ENCODE results near the gene PPP1R3E. TPM values are rescaled to one million over a fixed set of nuclear protein-coding genes. Genes with fewer than 3 reads are reported as not detected.
A peak's percentile ranks its signal among the peaks of the same experiment; 100 is the strongest.
"Not testable (repeated sequence)": the region's sequence is repeated elsewhere in the genome, so short reads cannot be mapped to it uniquely, and the experiment has no call there.

Gene PPP1R3E
- total RNA-seq, 1 donor from 2014 or later, result 9.0 TPM

DNA sequence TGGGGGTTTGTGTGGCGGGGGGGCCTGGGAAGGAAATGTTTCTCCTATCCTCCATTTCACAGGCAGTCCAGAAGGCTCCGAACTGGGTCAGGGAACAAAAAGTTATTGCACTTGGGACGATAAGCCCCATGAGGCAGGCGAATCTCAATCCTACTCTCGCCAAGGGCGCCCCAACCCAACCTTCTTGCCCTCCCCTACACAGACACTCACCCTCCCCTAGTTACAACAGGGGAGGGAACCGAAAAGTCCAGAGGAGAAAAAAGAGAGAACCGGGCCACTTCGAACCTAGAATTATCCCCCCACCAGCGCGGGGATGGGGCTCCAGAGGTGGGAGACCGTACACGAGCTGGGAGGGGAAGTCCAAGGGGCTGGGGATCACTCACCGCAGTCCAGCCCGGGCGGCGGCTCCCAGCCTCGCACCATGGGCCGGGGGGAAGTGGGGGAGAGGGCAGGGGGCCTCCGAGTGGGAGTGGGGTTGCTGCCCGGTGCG, 17.1 kb downstream of the PPP1R3E start:
- intact Hi-C loops (cut with micrococcal nuclease), result no loop called here
- DNase-seq, result no peak
- no peaks in the 10 kb centered on the region for H3K9me3 ChIP-seq (replicated peaks)
- peaks cover 45% of the 10 kb centered on the region for H3K4me1 ChIP-seq
- TF ChIP-seq, protein P1, sequence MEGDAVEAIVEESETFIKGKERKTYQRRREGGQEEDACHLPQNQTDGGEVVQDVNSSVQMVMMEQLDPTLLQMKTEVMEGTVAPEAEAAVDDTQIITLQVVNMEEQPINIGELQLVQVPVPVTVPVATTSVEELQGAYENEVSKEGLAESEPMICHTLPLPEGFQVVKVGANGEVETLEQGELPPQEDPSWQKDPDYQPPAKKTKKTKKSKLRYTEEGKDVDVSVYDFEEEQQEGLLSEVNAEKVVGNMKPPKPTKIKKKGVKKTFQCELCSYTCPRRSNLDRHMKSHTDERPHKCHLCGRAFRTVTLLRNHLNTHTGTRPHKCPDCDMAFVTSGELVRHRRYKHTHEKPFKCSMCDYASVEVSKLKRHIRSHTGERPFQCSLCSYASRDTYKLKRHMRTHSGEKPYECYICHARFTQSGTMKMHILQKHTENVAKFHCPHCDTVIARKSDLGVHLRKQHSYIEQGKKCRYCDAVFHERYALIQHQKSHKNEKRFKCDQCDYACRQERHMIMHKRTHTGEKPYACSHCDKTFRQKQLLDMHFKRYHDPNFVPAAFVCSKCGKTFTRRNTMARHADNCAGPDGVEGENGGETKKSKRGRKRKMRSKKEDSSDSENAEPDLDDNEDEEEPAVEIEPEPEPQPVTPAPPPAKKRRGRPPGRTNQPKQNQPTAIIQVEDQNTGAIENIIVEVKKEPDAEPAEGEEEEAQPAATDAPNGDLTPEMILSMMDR (IDR thresholded peaks at IDR 0.05; ENCODE audit: borderline replicate concordance), result no peak
- H3K27ac ChIP-seq (replicated peaks), result peak overlapping the region; percentile 89
- H3K27me3 ChIP-seq (ENCODE audit: low read depth), result no peaks in the 10 kb centered on the region
- H3K36me3 ChIP-seq, result no peaks in the 10 kb centered on the region
- H3K4me3 ChIP-seq, result peak overlapping the region; percentile 86

DNA sequence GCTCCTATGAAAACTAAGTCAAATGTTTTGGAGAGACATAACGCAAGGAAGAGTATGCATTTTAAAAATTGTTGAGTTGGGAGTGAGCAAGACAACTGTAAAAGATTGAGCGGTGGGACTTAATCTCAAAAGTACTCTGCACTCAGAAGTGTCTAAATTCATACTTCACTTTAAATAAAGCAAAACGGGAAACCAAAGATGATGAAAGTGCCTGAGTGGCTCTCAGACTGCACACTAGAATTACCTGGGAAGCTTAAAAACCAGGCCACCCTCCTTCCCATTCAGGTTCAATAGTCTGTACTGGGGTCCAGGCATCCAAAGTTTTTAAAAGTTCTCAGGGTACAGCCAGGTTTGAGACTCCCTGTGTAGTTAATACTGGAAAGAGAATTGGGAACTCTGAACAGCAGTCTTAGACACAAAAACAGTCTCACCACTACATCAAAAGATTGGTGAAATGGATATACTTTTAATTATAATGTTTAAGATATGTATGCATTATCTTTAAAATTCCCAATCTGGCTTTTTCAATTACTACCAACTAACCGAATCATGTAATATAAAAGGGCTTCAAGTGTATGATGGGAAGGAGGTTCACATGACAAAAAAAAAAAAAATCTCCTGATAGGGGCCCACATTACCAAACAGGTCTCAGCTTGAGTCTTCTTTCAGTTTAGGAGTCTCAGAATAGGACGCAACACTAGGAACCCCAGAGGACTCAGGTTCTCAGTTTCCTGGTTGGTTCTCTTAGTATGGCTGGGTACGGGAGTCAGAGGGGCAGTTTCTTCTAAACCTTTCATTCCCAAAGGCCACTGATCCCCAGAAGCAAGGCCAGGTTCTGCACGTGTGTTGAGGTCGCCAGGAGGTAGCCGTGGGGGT, 17.8 kb downstream of the PPP1R3E start:
- Histone ChIP-seq H3K27ac (replicated peaks) (peak overlapping the region; percentile 89), H3K9me3 (replicated peaks) (no peaks in the 10 kb centered on the region), H3K4me3 (peak overlapping the region; percentile 86), H3K4me1 (peaks cover 51% of the 10 kb centered on the region), H3K36me3 (no peaks in the 10 kb centered on the region), H3K27me3 (ENCODE audit: low read depth) (no peaks in the 10 kb centered on the region)
- no peak for DNase-seq
- TF ChIP-seq, protein P1 (IDR thresholded peaks at IDR 0.05; ENCODE audit: borderline replicate concordance), result no peak
- intact Hi-C loops (cut with micrococcal nuclease), result no loop called here

DNA sequence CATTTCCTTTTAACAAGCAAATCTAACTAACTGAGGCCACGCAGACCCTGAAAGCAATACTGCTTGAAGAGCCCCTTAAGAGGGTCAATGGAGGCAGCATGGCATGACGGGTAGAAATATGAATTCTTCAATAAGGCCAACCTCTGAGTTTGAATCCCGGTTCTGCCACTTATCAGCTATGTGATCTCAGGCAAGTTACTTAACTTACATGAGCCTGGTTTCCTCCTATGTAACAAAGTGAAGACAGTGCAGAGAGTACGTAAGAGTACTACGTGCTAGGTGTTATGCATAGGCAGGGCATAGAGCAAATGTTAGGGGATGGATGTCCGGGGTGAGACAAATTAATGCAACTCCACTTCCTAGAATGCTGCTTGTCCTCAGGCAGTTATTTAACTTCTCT, 21.4 kb downstream of the PPP1R3E start:
- Histone ChIP-seq H3K36me3 (peaks cover 8% of the 10 kb centered on the region), H3K4me3 (no peak overlapping the region), H3K4me1 (peaks cover 46% of the 10 kb centered on the region), H3K27me3 (ENCODE audit: low read depth) (no peaks in the 10 kb centered on the region), H3K9me3 (replicated peaks) (no peaks in the 10 kb centered on the region), H3K27ac (replicated peaks) (no peak overlapping the region)
- intact Hi-C loops (cut with micrococcal nuclease), result no loop called here
- no peak for DNase-seq
- TF ChIP-seq, protein P1 (IDR thresholded peaks at IDR 0.05; ENCODE audit: borderline replicate concordance), result no peak

DNA sequence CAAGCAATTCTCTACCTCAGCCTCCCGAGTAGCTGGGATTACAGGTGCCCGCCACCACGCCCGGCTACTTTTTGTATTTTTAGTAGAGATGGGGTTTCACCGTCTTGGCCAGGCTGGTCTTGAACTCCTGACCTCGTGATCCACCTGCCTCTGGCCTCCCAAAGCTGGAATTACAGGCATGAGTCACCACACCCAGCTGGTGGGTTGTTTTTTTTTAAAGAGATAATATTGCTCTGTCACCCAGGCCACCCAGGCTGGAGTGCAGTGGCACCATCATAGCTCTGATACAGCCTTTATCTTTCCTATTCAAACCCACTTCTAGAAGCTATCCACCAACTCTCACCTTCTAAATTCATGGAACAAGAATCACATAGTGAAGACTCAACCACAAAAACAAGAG, 24.7 kb downstream of the PPP1R3E start:
- H3K27me3 ChIP-seq (ENCODE audit: low read depth); H3K4me3 ChIP-seq; H3K27ac ChIP-seq (replicated peaks); H3K9me3 ChIP-seq (replicated peaks); DNase-seq; intact Hi-C loops (cut with micrococcal nuclease): not testable (repeated sequence)
- peaks cover 15% of the 10 kb centered on the region for H3K36me3 ChIP-seq
- peaks cover 17% of the 10 kb centered on the region for H3K4me1 ChIP-seq

DNA sequence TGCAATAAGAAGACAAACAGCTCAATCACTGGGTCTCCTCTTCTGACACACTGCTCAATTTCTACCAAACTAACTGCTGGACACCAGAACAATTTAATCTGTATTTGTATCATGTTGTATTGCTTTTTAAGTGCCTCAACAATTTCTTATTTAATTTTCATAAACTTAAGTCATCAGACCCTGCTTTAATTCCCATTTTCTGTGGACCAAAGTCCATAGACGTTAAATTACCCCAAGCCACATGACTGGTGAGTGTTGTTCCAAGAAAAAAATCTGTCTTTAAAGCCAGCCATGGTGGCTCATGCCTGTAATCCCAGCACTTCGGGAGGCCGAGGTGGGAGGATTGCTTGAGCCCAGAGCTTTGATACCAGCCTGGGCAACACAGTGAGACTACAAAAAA, 25.5 kb downstream of the PPP1R3E start:
- Histone ChIP-seq H3K36me3 (peaks cover 15% of the 10 kb centered on the region), H3K27me3 (ENCODE audit: low read depth) (no peaks in the 10 kb centered on the region), H3K27ac (replicated peaks) (no peak overlapping the region), H3K9me3 (replicated peaks) (no peaks in the 10 kb centered on the region), H3K4me3 (no peak overlapping the region), H3K4me1 (peaks cover 9% of the 10 kb centered on the region)
- TF ChIP-seq, protein P1 (IDR thresholded peaks at IDR 0.05; ENCODE audit: borderline replicate concordance), result no peak
- intact Hi-C loops (cut with micrococcal nuclease), result no loop called here
- no peak for DNase-seq

DNA sequence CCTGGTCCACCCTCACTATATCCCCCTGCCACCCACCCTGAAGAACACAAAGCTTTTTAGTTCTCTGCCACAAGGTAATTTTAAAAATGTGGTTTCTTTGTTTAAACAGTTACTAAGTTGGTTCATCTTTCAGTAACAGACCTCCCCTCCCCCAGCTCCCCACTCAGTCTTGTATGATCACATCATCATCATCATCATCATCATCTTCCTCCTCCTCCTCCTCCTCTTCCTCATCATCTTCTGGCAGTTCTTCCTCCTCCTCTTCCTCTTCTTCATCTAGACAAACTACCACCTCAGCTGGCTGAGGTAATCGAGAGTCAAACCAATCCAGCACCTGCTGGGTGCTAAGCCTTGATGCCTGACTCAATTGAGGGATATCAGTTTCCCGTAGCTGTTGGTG, 27.2 kb downstream of the PPP1R3E start:
- H3K27ac ChIP-seq (replicated peaks), result no peak overlapping the region
- peaks cover 15% of the 10 kb centered on the region for H3K36me3 ChIP-seq
- intact Hi-C loops (cut with micrococcal nuclease), result no loop called here
- no peaks in the 10 kb centered on the region for H3K9me3 ChIP-seq (replicated peaks)
- H3K4me3 ChIP-seq, result no peak overlapping the region
- DNase-seq, result no peak
- H3K4me1 ChIP-seq, result peaks cover 9% of the 10 kb centered on the region
- TF ChIP-seq, protein P1 (IDR thresholded peaks at IDR 0.05; ENCODE audit: borderline replicate concordance), result no peak
- H3K27me3 ChIP-seq (ENCODE audit: low read depth), result no peaks in the 10 kb centered on the region
